HepG2 (cell line): ENCODE data around the gene WNT3.

Experiments
- AGO1 ChIP-seq: fragments of 200-400 bp; formaldehyde crosslinking; IDR thresholded peaks from 2 replicates; pipeline ENCODE4 v1.6.1; 2017; ENCODE audit warnings: mild to moderate bottlenecking, low read depth, low read length, moderate library complexity; ENCODE audit not compliant: poor library complexity, severe bottlenecking
- CTCF ChIP-seq: sonication (generic); formaldehyde crosslinking; IDR thresholded peaks from 2 replicates; pipeline ENCODE4 v1.5.0; 2020; ENCODE audit warnings: mild to moderate bottlenecking, missing genetic modification reagents, moderate library complexity
- FOXK1 ChIP-seq: sonication (generic); formaldehyde crosslinking; IDR thresholded peaks from 2 replicates; pipeline ENCODE4 v1.4.0; 2020; ENCODE audit warnings: low read depth, missing genetic modification reagents, borderline replicate concordance
- SMAD9 ChIP-seq: sonication (generic); formaldehyde crosslinking; IDR thresholded peaks from 2 replicates; pipeline ENCODE4 v1.5.1; 2020; ENCODE audit warnings: mild to moderate bottlenecking, missing genetic modification reagents
- ZNF510 ChIP-seq: sonication (generic); formaldehyde crosslinking; IDR thresholded peaks from 2 replicates; pipeline ENCODE4 v1.4.0; 2020; ENCODE audit warnings: low read depth, mild to moderate bottlenecking, missing genetic modification reagents

DNA sequence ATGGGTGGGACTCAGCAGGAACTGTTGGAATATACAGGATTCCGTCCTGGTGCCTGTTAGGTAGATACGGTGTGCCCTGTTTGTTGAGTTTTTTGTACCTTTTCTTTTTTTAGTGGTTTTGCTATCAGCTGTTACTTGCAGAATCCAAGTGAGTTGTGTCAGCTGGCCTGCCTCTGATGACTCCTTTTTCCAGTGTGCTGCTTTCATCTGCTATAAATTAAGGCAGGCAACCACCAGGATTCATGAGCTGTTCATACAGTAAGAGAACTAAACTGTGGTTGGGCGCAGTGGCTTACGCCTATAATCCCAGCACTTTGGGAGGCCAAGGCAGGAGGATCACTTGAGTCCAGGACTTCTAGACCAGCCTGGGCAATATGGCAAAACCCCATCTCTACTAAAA is 79.9 kb downstream of the WNT3 start:
- no peak for TF ChIP-seq FOXK1 (CRISPR knock-in tag)
- no peak for TF ChIP-seq CTCF
- no peak for TF ChIP-seq AGO1
- no peak for TF ChIP-seq SMAD9 (CRISPR knock-in tag)
- no peak for TF ChIP-seq ZNF510
